SW 1271 (cell line): ENCODE measurements around the gene B4GALT6.
"Not testable (repeated sequence)": the region's sequence is repeated elsewhere in the genome, so short reads cannot be mapped to it uniquely, and the experiment has no call there.

ENCODE experiments used
- DNase-seq, 2 experiments: peaks; one replicate each; lab custom pipeline; 2025; lab: John Stamatoyannopoulos, UW

The B4GALT6 gene, protein sequence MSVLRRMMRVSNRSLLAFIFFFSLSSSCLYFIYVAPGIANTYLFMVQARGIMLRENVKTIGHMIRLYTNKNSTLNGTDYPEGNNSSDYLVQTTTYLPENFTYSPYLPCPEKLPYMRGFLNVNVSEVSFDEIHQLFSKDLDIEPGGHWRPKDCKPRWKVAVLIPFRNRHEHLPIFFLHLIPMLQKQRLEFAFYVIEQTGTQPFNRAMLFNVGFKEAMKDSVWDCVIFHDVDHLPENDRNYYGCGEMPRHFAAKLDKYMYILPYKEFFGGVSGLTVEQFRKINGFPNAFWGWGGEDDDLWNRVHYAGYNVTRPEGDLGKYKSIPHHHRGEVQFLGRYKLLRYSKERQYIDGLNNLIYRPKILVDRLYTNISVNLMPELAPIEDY

DNA sequence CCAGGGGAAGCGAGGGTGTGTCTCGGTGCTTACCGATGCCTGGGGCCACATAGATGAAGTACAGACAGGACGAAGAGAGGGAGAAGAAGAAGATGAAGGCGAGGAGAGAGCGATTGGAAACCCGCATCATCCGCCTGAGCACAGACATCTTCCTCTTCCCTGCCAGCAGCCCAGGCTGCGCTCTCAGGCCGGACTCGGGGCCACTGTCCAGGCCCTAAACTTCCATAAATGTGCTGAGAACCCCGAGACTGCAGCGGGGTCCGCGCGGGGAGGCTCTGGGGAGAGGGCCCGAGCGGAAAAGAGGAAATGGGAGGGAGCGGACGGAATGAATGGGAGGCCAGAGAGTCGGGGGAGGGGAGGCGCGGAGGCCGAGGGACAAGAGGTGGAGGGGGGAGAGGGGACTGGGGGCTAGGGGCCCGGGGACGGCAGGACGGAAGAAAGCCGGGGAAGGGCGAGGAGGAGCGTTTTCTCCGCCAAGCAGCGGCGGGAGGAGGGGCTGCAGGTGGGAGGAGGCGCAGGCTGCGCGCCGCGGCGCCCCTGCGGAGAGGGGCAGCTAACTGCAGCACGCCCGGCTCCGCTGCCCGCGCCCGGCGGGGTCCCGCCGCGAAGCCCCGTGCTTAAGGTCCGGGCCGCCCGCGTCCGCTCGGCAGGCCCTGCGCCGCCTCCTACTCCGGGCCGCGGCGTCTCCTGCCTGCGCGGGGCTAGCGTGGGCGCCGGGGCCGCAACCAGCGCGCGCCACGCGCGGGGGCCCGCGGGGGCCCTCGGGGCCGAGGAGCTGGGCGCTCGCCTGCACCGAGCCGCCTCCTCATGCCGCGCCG is at the start of gene B4GALT6:
Gene B4GALT6, minus strand, starts transcription at position 303 of the 818 bp plus-strand sequence. Its CDS starts 155 bp downstream, at position 148.
- DNase-seq = peak; percentile 39 to 52

DNA sequence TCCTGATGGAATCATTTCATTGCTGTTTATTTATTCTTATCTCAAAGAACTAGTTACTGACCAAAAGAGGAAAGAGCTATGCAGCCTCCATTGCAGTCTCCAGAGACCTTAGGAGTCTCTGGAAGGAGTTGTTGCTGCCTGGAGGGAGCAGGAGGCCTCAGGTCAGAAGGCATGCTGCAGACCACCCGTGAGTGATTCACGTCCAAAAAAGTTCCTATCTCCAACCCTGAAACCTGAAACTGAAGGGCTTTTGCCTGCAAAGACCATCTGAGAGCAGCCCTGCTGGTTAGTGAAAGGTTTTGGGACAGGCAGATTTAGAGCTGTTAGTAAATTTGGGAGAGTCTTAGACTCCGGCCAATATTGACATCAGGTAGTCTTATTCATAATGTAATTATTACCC is 47.2 kb upstream of the B4GALT6 start:
- no peak for DNase-seq

DNA sequence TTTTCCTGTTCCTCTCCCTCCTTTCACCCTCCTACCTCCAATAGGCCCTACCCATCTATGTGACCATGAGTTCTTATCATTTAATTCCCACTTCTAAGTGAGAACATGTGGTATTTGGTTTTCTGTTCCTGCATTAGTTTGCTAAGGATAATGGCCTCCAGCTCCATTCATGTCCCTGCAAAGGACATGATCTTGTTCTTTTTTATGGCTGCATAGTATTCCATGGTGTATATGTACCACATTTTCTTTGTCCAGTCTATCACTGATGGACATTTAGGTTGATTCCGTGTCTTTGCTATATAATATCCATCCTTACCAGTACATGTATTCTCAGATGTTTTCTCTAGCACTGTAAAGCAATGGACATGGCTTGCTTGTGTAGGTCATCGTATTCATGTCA is 44.8 kb upstream of the B4GALT6 start:
- DNase-seq = not testable (repeated sequence)

DNA sequence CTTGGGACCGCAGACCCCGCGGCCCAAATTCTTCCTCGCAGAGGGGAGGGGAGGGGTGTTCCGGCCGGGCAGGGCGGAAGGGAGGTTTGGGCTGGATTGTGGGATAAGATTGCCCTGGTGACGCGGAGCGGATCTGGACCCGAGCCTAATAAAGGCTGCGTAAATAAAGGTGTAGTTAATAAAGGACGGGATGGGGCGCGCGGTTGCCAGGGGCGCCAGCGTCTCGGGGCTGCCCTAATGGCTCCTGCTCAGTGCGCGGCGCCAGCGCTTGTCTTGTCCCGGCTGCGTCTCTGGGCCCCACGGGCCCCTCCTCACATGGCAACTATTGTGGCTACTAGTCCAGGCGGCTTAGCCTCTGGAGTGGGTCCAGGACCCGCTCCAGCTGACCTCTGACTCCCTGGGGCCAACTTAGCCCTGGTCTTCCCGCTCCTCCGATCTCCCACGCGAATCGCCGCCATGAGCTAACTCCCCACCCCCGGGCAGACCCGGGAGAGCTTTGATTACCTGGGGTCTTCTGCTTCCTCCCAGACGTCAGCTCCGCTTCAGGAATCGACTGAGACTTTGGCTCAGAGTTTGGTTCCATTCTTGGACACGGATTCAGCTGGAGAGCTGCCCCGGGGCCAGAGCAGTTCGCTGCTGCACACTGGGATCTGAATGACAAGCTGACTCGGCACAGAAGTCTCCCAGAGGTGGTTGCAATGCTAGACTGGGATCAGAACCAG is 39.8 kb upstream of the B4GALT6 start:
- DNase-seq = no peak

DNA sequence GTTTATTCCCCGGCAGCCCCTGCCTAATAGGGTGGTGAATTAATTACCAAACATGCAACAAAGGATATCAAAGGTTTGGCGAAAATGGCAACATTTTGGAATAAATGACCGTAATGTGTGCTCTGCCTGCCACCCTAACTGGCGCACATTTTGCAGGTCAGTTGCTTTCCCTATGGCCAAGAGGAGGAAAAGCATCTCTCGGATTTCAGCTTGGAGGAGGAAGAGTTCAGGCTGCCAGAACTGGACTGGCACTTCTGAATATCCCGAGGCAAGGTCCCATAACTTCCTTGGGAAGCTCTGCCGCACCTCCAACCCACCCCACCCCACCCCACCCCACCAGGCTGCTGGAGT is 39.2 kb upstream of the B4GALT6 start:
- DNase-seq = no peak

DNA sequence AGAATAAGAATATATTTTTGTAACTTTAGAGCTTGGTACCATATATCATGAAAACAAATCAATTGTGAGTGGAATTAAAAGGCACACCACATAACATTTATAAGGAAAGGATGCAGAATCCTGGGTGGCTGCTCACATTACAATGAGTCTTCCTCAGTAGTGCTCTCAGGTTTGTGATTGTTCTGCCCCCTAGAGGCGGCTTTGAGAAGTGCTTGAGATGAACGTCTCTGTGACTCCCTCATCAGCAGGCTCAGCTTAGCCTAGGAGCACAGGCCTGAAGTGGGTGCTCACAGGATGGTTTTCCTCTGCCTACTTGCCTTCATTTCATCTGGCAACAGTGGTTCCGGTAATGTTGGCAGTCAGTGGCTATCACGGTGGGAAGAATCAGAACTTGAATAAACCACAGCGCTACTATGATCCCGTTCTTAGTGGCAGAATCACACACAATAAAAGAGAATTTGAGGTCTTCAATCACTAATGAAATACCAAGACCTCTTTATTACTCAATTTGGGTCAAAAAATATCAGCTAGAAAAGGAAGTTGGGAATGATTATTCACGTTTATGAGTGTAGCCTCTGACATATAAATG is 38.1 kb upstream of the B4GALT6 start:
- DNase-seq = peak; percentile 32 to 50

DNA sequence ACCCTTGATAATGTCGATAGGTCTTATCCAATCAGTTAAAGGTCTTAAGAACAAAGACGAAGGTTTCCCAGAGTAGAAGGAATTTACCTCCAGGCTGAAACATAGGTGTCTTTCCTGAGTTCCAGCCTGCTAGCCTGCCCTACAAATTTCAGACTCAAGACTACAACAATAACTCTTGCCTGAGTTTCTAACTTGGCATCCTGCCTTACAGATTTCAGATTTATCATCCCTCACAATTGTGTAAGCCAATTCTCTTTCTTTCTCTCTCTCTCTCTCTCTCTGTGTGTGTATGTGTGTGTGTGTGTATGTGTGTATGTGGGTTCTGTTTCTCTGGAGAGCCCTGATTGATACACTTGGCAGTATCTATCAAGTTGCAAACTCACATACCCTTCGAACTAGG is 37.2 kb upstream of the B4GALT6 start:
- no peak for DNase-seq

DNA sequence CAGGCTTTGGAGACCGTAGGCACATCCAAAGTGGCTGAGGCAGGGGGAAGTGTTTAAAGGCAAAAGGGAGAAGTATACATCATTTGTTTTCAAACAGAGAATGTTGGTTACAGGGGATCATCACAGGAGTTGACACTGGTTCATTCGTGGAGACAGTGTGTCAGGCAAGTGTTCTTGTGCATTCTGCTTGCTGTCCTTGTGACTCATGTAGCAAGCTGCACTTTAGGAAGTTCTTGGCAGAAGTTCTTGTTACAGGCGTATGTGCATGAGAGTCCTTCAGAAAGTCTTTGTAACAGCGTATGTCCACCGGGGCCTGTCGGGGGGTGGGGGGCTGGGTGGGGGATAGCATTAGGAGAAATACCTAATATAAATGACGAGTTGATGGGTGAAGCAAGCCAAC is 36.5 kb upstream of the B4GALT6 start:
- DNase-seq = no peak

DNA sequence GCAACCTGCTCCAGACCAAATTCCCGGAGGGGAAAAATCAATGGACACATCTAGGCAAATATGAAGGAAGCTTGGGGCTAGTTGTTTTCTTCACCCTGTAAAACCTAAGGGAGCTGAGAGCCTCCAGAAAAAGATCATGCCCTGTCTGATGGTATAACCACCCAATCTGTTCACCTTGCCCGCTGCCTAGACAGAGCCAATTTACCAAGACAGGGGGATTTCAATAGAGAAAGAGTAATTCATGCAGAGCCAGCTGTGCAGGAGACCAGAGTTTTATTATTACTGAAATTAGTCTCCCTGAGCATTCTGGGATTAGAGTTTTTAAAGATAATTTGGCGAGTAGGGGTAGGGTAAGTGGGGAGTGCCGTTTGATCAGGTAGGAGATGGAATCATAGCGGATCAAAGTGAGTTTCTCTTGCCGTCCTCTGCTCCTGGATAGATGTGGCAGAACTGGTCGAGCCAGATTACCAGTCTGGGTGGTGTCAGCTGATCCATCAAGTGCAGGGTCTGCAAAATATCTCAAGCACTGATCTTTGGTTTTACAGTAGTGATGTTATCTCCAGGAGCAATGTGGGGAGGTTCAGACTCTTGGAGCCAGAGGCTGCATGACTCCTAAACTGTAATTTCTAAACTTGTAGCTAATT is 35.1 kb upstream of the B4GALT6 start:
- no peak for DNase-seq

DNA sequence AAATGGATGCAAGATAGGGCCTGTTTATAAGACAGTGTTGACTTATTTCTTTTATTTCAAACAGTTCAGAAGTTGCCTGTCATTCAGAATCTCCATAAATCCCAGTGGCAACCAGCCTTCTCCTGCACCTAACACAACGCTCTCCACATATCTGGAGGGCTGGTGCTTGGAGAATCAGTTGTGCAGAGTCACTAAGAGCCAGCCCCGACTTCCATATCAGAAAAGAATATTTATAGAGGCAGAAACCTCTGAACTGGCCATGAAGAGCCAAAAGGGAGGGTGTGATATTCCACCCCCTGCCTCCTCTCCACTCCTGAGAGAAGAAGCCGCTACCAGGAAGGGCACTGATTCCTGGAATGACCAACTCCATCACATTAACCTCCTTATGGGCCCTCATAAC is 34.0 kb upstream of the B4GALT6 start:
- no peak for DNase-seq

DNA sequence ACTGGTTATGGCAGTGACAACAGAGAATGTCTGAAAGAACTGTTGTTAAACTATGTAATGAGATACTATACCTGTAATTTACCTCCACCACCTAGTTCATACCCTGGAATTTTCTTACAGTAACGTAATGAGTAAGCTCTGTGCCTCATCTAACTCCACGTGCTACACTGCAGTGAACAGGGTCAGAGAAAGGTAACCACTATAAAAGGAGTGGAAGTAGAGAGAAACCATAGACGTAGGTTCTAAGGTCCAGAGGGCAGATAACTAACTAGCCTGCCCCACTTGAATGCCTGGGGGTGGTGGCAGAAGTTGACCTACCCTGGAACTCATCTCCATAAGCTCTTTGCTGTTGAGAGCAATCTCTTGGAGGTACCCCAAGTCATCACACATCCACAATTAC is 32.0 kb upstream of the B4GALT6 start:
- DNase-seq = no peak

DNA sequence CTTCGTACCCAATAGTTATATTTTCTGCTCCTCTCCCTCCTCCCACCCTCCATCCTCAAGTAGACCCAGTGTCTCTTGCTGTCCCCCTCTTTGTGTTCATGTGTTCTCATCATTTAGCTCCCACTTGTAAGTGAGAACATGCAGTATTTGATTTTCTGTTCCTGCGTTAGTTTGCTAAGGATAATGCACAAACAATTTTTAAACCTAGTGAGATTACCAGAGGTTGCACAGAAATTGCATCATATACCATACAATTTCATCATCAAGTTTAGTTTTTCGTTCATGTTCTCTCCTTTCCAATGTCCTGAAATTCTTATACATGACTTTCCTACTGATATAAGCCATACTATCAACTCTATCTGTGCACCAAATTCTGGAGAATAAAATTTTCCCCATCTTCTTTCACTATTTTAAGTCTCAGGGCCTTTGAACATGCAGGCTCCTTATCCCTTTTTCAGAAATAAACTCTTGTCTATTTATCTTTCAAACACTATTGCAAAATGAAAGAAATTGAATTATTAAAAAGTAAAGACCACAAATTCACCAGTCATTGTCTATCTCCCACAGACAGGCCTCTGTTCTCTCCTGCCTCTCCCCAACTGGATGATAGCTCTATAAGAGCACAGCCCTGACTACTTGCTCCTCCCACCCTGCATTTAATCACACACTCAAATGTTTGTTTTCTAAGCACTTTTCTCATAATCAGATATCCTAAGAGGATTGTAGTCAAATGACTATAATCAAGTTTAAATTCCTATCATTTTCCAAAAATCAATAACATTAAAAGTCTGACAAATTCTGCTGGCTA is 27.2 kb upstream of the B4GALT6 start:
- no peak for DNase-seq

DNA sequence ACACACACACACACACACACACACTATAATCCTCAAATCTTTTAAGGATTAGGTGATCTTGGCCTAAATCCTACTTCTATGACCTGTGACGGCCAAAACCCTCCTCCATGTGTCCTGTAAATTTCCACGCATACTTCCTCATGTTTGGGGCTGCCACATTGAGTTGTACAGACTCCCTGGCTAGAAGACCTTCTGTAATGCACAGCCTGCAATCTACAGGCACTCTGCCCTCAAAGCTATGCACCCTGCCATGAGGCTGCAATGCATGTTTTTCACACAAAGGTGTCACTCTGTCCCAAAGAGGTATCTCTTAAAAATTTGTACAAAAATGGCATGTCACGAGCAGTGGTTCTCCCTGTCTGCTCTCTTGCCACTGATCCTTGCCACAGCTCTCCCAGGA is 26.4 kb upstream of the B4GALT6 start:
- peak in 1 of 2 experiments; percentile 4 for DNase-seq

DNA sequence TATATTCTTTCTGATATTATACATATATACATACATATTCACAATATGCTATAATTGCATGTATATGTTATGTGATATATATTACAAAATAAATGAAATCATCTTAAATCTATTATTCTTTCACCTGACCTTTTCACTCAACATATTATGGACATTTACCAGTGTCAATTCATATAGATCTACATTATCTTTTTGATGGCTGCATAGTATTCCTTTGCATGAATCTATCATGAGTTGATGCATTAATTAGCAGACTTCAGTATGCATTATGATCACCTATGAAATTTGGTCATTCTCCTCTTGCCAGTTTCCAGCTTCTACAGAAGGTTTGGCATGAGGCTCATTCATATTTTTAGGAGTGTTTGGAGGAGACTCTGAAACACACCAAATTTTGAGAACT is 23.4 kb upstream of the B4GALT6 start:
- DNase-seq = no peak

DNA sequence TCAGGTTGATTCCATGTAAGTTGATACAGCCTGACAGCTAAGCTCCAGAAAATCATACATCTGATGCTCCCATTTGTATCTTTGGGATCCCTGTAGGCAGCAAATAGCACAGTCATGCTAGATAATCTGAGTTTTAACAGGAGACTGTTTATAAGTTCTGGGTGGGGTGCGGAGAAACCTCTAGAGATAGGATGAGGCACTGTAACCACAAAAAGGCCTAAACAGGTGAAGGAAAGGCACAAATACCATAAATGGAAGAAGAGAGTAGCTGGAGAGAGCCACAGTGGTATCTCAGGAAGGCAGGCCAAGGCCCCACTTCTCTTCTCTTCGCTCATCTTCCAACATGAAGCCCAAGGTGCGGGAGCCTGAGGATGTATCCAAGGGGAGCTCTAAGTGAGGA is 18.1 kb upstream of the B4GALT6 start:
- no peak for DNase-seq

DNA sequence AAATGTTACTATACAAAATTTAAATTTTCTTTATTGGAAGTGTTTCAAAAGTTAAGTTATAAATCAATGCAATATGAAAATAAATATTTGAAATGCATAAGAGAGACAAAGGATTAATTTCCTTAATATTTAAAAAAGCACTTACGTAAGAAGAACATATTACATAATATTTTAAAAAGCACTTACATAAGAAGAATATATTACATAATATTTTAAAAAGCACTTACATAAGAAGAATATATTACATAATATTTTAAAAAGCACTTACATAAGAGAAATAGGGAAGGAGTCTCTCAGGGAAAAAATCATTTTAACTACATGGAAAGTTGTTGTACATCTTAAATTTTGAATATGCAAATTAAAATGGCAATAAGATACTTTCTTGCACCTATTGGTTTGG is 17.4 kb upstream of the B4GALT6 start:
- no peak for DNase-seq

DNA sequence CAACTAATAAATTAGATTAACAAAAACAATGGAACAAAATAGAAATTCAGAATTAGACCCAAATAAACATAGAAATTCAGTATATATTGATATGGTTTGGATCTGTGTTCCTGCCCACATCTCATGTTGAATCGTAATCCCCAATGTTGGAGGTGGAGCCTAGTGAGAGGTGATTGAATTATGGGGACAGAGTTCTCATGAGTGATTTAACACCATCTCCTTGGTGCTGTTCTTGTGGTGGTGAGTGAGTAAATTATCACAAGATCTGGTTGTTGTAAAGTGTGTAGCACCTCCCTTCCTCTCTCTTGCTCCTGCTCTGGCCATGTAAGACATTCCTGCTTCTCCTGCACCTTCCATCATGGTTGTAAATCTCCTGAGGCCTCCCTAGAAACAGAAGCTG is 16.6 kb upstream of the B4GALT6 start:
- DNase-seq = no peak

DNA sequence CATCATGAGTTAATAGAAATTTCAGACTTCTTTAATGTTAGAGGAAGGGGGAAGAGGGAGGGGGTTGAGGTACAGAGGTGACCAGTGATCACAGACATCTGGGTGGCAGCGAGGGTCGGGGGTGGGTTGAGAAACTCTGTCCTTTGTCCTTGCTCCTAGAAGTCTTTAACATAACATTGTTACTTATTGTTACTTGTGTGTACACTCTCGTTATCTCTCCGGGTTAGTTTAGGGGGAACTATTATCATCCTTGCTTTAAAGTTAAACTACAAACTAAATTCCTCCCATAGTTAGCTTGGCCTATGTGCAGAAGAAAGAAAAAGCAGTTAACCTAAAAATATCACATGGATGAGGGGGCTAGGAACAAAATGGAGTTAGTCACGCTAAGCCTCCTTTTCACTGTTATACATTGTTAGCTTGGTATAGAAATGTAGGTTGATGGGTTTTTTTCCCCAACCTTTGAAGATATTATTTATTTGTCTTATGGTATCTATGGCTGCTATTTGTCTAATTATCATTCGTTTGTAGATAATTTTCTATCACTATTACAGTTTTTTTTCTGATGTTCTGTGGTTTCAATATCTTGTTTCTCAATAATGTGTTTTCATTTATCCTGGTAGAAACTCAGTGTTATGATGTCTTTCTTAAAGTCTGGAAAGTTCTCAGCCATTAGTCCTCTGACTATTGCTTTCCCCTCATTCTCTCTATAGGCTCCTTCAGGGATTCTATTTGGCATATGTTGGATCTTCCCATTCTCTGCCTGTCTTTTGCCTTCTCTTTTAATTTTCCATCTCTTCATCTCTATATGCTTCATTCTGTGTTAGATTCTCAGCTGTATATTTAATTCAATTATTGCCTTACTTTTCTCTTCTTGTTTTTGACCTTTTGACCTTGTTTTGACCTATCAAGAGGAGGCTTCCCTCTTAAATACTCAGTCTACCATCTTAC is 13.2 kb upstream of the B4GALT6 start:
- no peak for DNase-seq

DNA sequence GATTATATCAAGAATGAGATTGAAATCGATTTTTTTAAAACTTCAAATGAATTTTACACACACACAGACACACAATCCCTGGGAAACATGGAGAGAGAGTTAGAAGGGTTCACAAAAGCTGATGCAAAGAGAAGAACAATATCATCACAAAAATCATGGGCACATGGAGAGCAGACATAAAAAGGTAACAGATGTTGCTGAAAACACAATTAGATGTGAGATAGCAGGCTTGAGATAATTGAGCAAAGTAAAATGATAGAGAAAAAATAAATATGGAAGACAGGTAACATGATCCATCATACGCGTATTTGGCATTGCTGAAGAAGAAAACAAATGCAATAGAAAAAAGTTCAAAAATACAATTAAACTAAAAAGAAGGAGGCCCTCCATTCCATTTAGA is 11.6 kb upstream of the B4GALT6 start:
- no peak for DNase-seq

DNA sequence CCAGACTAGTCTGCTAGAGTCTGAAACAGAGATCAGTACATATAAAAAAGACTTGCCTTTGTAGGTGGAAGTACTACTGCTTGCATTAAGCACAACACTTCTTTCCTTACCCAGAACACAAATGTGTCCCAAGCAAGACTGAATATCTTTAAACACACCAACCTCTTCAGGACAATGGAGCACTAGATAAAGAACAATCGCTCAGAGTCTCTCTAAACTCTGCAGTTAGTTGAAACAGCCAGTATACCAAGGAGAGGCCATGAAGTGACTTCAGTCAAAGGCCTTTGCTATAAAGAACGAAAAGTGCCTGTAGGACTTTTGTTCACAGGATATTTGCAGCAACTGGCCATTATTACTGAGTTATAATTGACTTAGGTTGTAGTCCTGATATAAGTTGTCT is 9.9 kb upstream of the B4GALT6 start:
- DNase-seq = no peak
